H1 (cell line): ENCODE results near the gene CAMKMT. TPM values are rescaled to one million over a fixed set of nuclear protein-coding genes. Genes with fewer than 3 reads are reported as not detected.

ENCODE experiments used
- CTCF ChIA-PET: fragments of 300-600 bp; sonication (Branson Sonifier 250); formaldehyde crosslinking; loops from one replicate; lab custom pipeline; 2021; ENCODE audit not compliant: partially characterized antibody; lab: Charles Lee
- POLR2A ChIA-PET: fragments of 300-600 bp; sonication (Branson Sonifier 250); formaldehyde crosslinking; loops from one replicate; lab custom pipeline; 2021; ENCODE audit warnings: inconsistent platforms; ENCODE audit not compliant: partially characterized antibody; lab: Charles Lee
- DNase-seq, 2 experiments: peaks; one replicate each; pipeline versions ENCODE4 v3.0.0 to v3.0.0-alpha.2; 2010 to 2022; ENCODE audit warnings: low spot score in 2 of 2, low read depth in 1 of 2, mixed read lengths in 1 of 2
- FAIRE-seq: peaks from 2 replicates; lab custom pipeline; 2011; peaks lifted over from hg19 to GRCh38; lab: Jason Lieb, UNC
- H2AFZ ChIP-seq: 2 replicates; pipeline ENCODE4 v1.8.1; 2012; ENCODE audit warnings: low read length, inconsistent platforms
- H2AK5ac ChIP-seq: 2 replicates; pipeline ENCODE4 v1.6.1; 2013; ENCODE audit warnings: low read depth, low read length
- H2BK120ac ChIP-seq: replicated peaks from 2 replicates; pipeline ENCODE3; 2013; ENCODE audit warnings: low read depth, low read length, inconsistent platforms
- H2BK12ac ChIP-seq: 2 replicates; pipeline ENCODE4 v1.6.1; 2013; ENCODE audit warnings: low read depth, low read length
- H2BK15ac ChIP-seq: 2 replicates; pipeline ENCODE4 v1.6.1; 2013; ENCODE audit warnings: low read length
- H2BK20ac ChIP-seq: 2 replicates; pipeline ENCODE4 v1.6.1; 2013; ENCODE audit warnings: low read length
- H2BK5ac ChIP-seq: 2 replicates; pipeline ENCODE4 v1.6.1; 2013; ENCODE audit warnings: low read depth, low read length
- H3K14ac ChIP-seq: 2 replicates; pipeline ENCODE4 v1.6.1; 2013; ENCODE audit warnings: inconsistent platforms; ENCODE audit not compliant: insufficient read length
- H3K18ac ChIP-seq: 2 replicates; pipeline ENCODE4 v1.6.1; 2013; ENCODE audit warnings: low read length; ENCODE audit errors: extremely low read depth
- H3K23ac ChIP-seq: 2 replicates; pipeline ENCODE4 v1.6.1; 2013; ENCODE audit warnings: inconsistent platforms; ENCODE audit not compliant: insufficient read length
- H3K23me2 ChIP-seq: 2 replicates; pipeline ENCODE4 v1.6.1; 2013; ENCODE audit warnings: low read depth, low read length
- H3K27ac ChIP-seq: 2 replicates; pipeline ENCODE4 v1.6.1; 2011; ENCODE audit warnings: low read depth, low read length, inconsistent platforms
- H3K27me3 ChIP-seq, 4 experiments: replicated peaks in 1 of 4; 1 replicate in 1 of 4; 2 replicates in 3 of 4; pipeline versions ENCODE4 v1.6.1 to v1.8.1; 2011 to 2013; ENCODE audit warnings: low read length in 3 of 4, mild to moderate bottlenecking in 3 of 4, inconsistent platforms in 2 of 4, mixed read lengths in 2 of 4, moderate library complexity in 1 of 4; ENCODE audit not compliant: control insufficient read depth in 3 of 4, insufficient read depth in 3 of 4; ENCODE audit errors: extremely low read depth in 1 of 4
- H3K36me3 ChIP-seq, 4 experiments: 2 replicates each; pipeline versions ENCODE4 v1.6.1 to v1.8.1; 2011 to 2013; ENCODE audit warnings: mild to moderate bottlenecking in 4 of 4, low read length in 3 of 4, moderate library complexity in 2 of 4, control low read depth in 1 of 4, inconsistent platforms in 1 of 4; ENCODE audit not compliant: insufficient read depth in 4 of 4, control insufficient read depth in 2 of 4
- H3K4ac ChIP-seq: replicated peaks from 2 replicates; pipeline ENCODE3; 2013; ENCODE audit warnings: low read length, low read depth, mixed read lengths, inconsistent platforms; ENCODE audit not compliant: insufficient read length
- H3K4me1 ChIP-seq, 4 experiments: replicated peaks in 1 of 4; 1 replicate in 1 of 4; 2 replicates in 3 of 4; pipeline versions ENCODE4 v1.6.1 to v1.8.1; 2011 to 2013; ENCODE audit warnings: low read length in 3 of 4, inconsistent platforms in 2 of 4, mixed read lengths in 1 of 4; ENCODE audit not compliant: insufficient read depth in 4 of 4, control insufficient read depth in 3 of 4
- H3K4me2 ChIP-seq, 2 experiments: 2 replicates each; pipeline versions ENCODE4 v1.6.1 to v1.8.1; 2011 to 2013; ENCODE audit warnings: low read depth in 2 of 2, low read length in 2 of 2, control low read depth in 1 of 2, inconsistent platforms in 1 of 2, mild to moderate bottlenecking in 1 of 2; ENCODE audit not compliant: insufficient read depth in 1 of 2
- H3K4me3 ChIP-seq, 4 experiments: fragments of 200-600, 300-600 bp in 1 of 4; sonication (generic), shearing (Covaris generic), sonication (Bioruptor Twin) in 1 of 4; 2 replicates each; pipeline versions ENCODE4 v1.5.1 to v1.8.1; 2011 to 2016; ENCODE audit warnings: low read length in 4 of 4, low read depth in 3 of 4, control low read depth in 2 of 4, inconsistent platforms in 2 of 4, mild to moderate bottlenecking in 2 of 4, mixed read lengths in 1 of 4, moderate library complexity in 1 of 4; ENCODE audit not compliant: insufficient read depth in 2 of 4; ENCODE audit errors: extremely low read depth in 1 of 4
- H3K56ac ChIP-seq: replicated peaks from 2 replicates; pipeline ENCODE3; 2013; ENCODE audit warnings: low read depth, mild to moderate bottlenecking, mixed read lengths, low read length, inconsistent platforms; ENCODE audit not compliant: insufficient read length
- H3K79me1 ChIP-seq: 2 replicates; pipeline ENCODE4 v1.6.1; 2013; ENCODE audit warnings: low read depth, low read length, control low read depth
- H3K79me2 ChIP-seq, 2 experiments: 2 replicates each; pipeline versions ENCODE4 v1.6.1 to v1.8.1; 2012 to 2013; ENCODE audit warnings: low read length in 2 of 2, mild to moderate bottlenecking in 2 of 2, inconsistent platforms in 1 of 2; ENCODE audit not compliant: insufficient read depth in 2 of 2, control insufficient read depth in 1 of 2
- H3K9ac ChIP-seq, 4 experiments: replicated peaks in 1 of 4; 1 replicate in 1 of 4; 2 replicates in 3 of 4; pipeline versions ENCODE4 v1.6.1 to v1.8.1; 2011 to 2013; ENCODE audit warnings: low read depth in 3 of 4, low read length in 3 of 4, control low read depth in 2 of 4, mild to moderate bottlenecking in 2 of 4, moderate library complexity in 2 of 4, inconsistent platforms in 1 of 4; ENCODE audit errors: extremely low read depth in 1 of 4
- H3K9me3 ChIP-seq, 2 experiments: 2 replicates each; pipeline versions ENCODE4 v1.6.1 to v1.8.1; 2012 to 2013; ENCODE audit warnings: mild to moderate bottlenecking in 2 of 2, moderate library complexity in 2 of 2, control low read depth in 1 of 2, inconsistent platforms in 1 of 2, low read depth in 1 of 2, low read length in 1 of 2, mixed read lengths in 1 of 2; ENCODE audit not compliant: insufficient read depth in 2 of 2
- H4K20me1 ChIP-seq, 2 experiments: replicated peaks in 1 of 2; 2 replicates each; pipeline versions ENCODE3 to v1.8.1; 2011 to 2013; ENCODE audit warnings: inconsistent platforms in 2 of 2, low read length in 2 of 2, mild to moderate bottlenecking in 1 of 2; ENCODE audit not compliant: insufficient read depth in 2 of 2, control insufficient read depth in 1 of 2
- H4K5ac ChIP-seq: 2 replicates; pipeline ENCODE4 v1.6.1; 2013; ENCODE audit warnings: low read length, low read depth, mixed read lengths, inconsistent platforms; ENCODE audit not compliant: insufficient read length
- H4K8ac ChIP-seq: 2 replicates; pipeline ENCODE4 v1.8.0; 2013; ENCODE audit warnings: mild to moderate bottlenecking, moderate library complexity, low read length, inconsistent platforms; ENCODE audit not compliant: insufficient read depth; ENCODE audit errors: extremely low read depth
- H4K91ac ChIP-seq: replicated peaks from 2 replicates; pipeline ENCODE3; 2013; ENCODE audit warnings: low read length, mixed read lengths, inconsistent platforms; ENCODE audit not compliant: insufficient read length
- ASH2L ChIP-seq: fragments of 200-600, 300-600 bp; sonication (generic); IDR thresholded peaks from one replicate; pipeline ENCODE4 v1.7.1; 2017; ENCODE audit warnings: low read length
- ATF3 ChIP-seq: IDR thresholded peaks from 2 replicates; pipeline ENCODE4 v1.6.1; 2011; ENCODE audit warnings: low read depth, mild to moderate bottlenecking, low read length; ENCODE audit not compliant: insufficient read depth
- BACH1 ChIP-seq: IDR thresholded peaks from 2 replicates; pipeline ENCODE4 v1.6.1; 2012; ENCODE audit warnings: low read length, improper control_type of control experiment
- BRCA1 ChIP-seq: IDR thresholded peaks from 2 replicates; pipeline ENCODE4 v1.6.1; 2012; ENCODE audit warnings: low read depth, low read length, improper control_type of control experiment
- CHD1 ChIP-seq: IDR thresholded peaks from 2 replicates; pipeline ENCODE4 v1.6.1; 2012; ENCODE audit warnings: low read depth, low read length, improper control_type of control experiment
- CHD2 ChIP-seq: IDR thresholded peaks from 2 replicates; pipeline ENCODE4 v1.6.1; 2012; ENCODE audit warnings: low read length, improper control_type of control experiment
- EZH2 ChIP-seq: fragments of 200-600 bp; sonication (generic); IDR thresholded peaks from 2 replicates; pipeline ENCODE4 v1.7.1; 2012; ENCODE audit warnings: low read depth, mild to moderate bottlenecking, moderate library complexity, low read length, inconsistent platforms; ENCODE audit not compliant: severe bottlenecking
- PHF8 ChIP-seq: fragments of 200-600 bp; sonication (generic); conservative IDR thresholded peaks from 2 replicates; pipeline ENCODE4 v1.7.1; 2012; ENCODE audit warnings: low read depth, mild to moderate bottlenecking, inconsistent platforms, low read length, moderate library complexity
- POU5F1 ChIP-seq: IDR thresholded peaks from 2 replicates; pipeline ENCODE4 v1.6.1; 2011; ENCODE audit warnings: low read depth, mild to moderate bottlenecking, low read length, moderate library complexity
- RNF2 ChIP-seq: fragments of 200-900, 300-1000 bp; sonication (generic); IDR thresholded peaks from 2 replicates; pipeline ENCODE4 v1.7.1; 2016; ENCODE audit warnings: borderline replicate concordance, low read depth, mild to moderate bottlenecking, antibody characterized with exemption, low read length; ENCODE audit not compliant: poor library complexity, severe bottlenecking; ENCODE audit errors: missing control alignments
- RXRA ChIP-seq: IDR thresholded peaks from 2 replicates; pipeline ENCODE4 v1.6.1; 2011; ENCODE audit warnings: low read depth, mild to moderate bottlenecking, low read length, moderate library complexity; ENCODE audit not compliant: insufficient read depth
- SP1 ChIP-seq: IDR thresholded peaks from 2 replicates; pipeline ENCODE4 v1.6.1; 2011; ENCODE audit warnings: low read depth, low read length
- TBP ChIP-seq: IDR thresholded peaks from 2 replicates; pipeline ENCODE4 v1.6.1; 2011; ENCODE audit warnings: low read depth, low read length, improper control_type of control experiment
- YY1 ChIP-seq: IDR thresholded peaks from 2 replicates; pipeline ENCODE4 v1.6.1; 2011; ENCODE audit warnings: low read depth, mild to moderate bottlenecking, low read length
- WGBS, 2 experiments: shearing (Covaris generic) in 1 of 2; methylation state at CpG; one replicate each; pipeline versions ENCODE4 v1.1.6 to v1.1.7; 2013 to 2015; ENCODE audit warnings: low lambda C conversion rate in 2 of 2, mixed read lengths in 2 of 2, inconsistent platforms in 1 of 2, low coverage in 1 of 2, missing lambda C conversion rate in 1 of 2; ENCODE audit not compliant: insufficient replicate concordance in 2 of 2, insufficient coverage in 1 of 2, insufficient read length in 1 of 2; ENCODE audit errors: extremely low coverage in 1 of 2, missing lambda C conversion rate in 1 of 2; 5-methylcytosine and 5-hydroxymethylcytosine counted together
- polyA plus RNA-seq, 7 experiments: library from polyadenylated mRNA; depleted of rRNA in 3 of 7; stranded (reverse) in 5 of 7; unstranded in 2 of 7; fragments of >200 nt in 5 of 7; fragments of 200-250 nt in 2 of 7; gene quantifications; 1 replicate in 5 of 7; 2 replicates in 1 of 7; 4 replicates in 1 of 7; pipeline versions ENCODE4 v1.2.1 to v1.2.3, GENCODE V29; 2011 to 2013; ENCODE audit warnings: missing spikeins in 2 of 7, mixed read lengths in 2 of 7
- total RNA-seq: library from RNA; stranded (reverse); fragmentation: NEBNext Ultra II Directional; extraction: Animal tissue kit (Norgen Biotek cat#: 25700); gene quantifications from 2 replicates; pipeline ENCODE4 v1.2.1, GENCODE V29; 2021

Gene CAMKMT
- total and polyA plus RNA-seq, 2 of the 8 experiments (the other 6 are each of a cell fraction or from before 2014, with no cell fraction given), result 14.7 to 22.4 TPM

GRCh38 chr2:44649381-44649780 is 287.6 kb downstream of the CAMKMT start:
- Histone ChIP-seq H3K14ac (no peak overlapping the region), H2AK5ac (no peak overlapping the region), H4K5ac (no peak overlapping the region), H3K9ac (no peak overlapping the region), H3K79me2 (no peaks in the 10 kb centered on the region), H3K23ac (no peak overlapping the region), H3K36me3 (no peaks in the 10 kb centered on the region), H2BK120ac (no peak overlapping the region), H3K9me3 (no peaks in the 10 kb centered on the region), H3K23me2 (no peaks in the 10 kb centered on the region), H3K4ac (no peak overlapping the region), H4K91ac (no peak overlapping the region), H4K8ac (no peak overlapping the region), H3K56ac (no peak overlapping the region), H2BK12ac (no peak overlapping the region), H3K4me2 (no peak overlapping the region), H3K27me3 (no peaks in the 10 kb centered on the region), H4K20me1 (no peaks in the 10 kb centered on the region), H3K4me1 (peaks cover 0 to 12% (median 5%) of the 10 kb centered on the region in 4 experiments; a peak in 4 of 7 replicates), H3K18ac (no peak overlapping the region; the same call in 1 of the 2 replicates), H2BK5ac (no peak overlapping the region), H3K4me3 (no peak overlapping the region), H2BK20ac (no peak overlapping the region), H2BK15ac (no peak overlapping the region), H3K79me1 (no peaks in the 10 kb centered on the region), H3K27ac (no peak overlapping the region), H2AFZ (no peak overlapping the region)
- no peak for DNase-seq
- 83% methylated on average over 2 of the region's 2 CpGs; no CpG with 5 or more reads in 1 of the 2 experiments for WGBS, 2 experiments
- peak; percentile 28 for FAIRE-seq
- CTCF ChIA-PET, result interaction anchor here (0.6 to 2.3 kb wide), 4 partner anchors 9 to 192 kb away, joined by 3 to 8 read pairs (median 4); no protein-coding TSS in a partner anchor
- POLR2A ChIA-PET, result interaction anchor here (1.1 kb wide), 1 partner anchor 88 kb away, joined by 3 read pairs; no protein-coding TSS in a partner anchor
- TF ChIP-seq SP1 (no peak), ATF3 (no peak), RXRA (no peak), BRCA1 (no peak), BACH1 (no peak), PHF8 (no peak), EZH2 (no peak), RNF2 (no peak), ASH2L (no peak), TBP (no peak), POU5F1 (no peak), YY1 (no peak), CHD2 (no peak), CHD1 (no peak)
